MM.1S (cell line): ENCODE measurements around the gene SLC15A3.

ENCODE experiments used
- DNase-seq: peaks from one replicate; pipeline ENCODE4 v3.0.0-alpha.2; 2015
- H2AFZ ChIP-seq: fragments of 300-600 bp; sonication (generic); 2 replicates; pipeline ENCODE4 v1.6.0; 2016; ENCODE audit warnings: antibody characterized with exemption, low read length
- H3F3A ChIP-seq: fragments of 300-600 bp; sonication (generic); 2 replicates; pipeline ENCODE4 v1.6.1; 2016; ENCODE audit warnings: mild to moderate bottlenecking, antibody characterized with exemption, low read length, moderate library complexity, mixed read lengths; ENCODE audit not compliant: insufficient read depth
- H3K27ac ChIP-seq: fragments of 300-600 bp; sonication (generic); 2 replicates; pipeline ENCODE4 v1.5.1; 2016; ENCODE audit warnings: mild to moderate bottlenecking, low read length
- H3K27me3 ChIP-seq: fragments of 300-600 bp; sonication (generic); replicated peaks from 2 replicates; pipeline ENCODE4 v1.6.0; 2016; ENCODE audit warnings: low read length; ENCODE audit not compliant: insufficient read depth
- H3K36me3 ChIP-seq: fragments of 300-600 bp; sonication (generic); replicated peaks from 2 replicates; pipeline ENCODE4 v1.6.1; 2016; ENCODE audit warnings: mild to moderate bottlenecking, low read length, mixed read lengths; ENCODE audit not compliant: insufficient read depth
- H3K4me1 ChIP-seq: fragments of 300-600 bp; sonication (generic); 2 replicates; pipeline ENCODE4 v1.6.1; 2016; ENCODE audit warnings: low read length, mixed read lengths
- H3K4me2 ChIP-seq: fragments of 300-600 bp; sonication (generic); 2 replicates; pipeline ENCODE4 v1.6.0; 2016; ENCODE audit warnings: low read depth, low read length
- H3K4me3 ChIP-seq: fragments of 300-600 bp; sonication (generic); 2 replicates; pipeline ENCODE4 v1.5.1; 2016; ENCODE audit warnings: low read length, mixed read lengths
- H3K79me2 ChIP-seq: fragments of 300-600 bp; sonication (generic); 2 replicates; pipeline ENCODE4 v1.6.1; 2016; ENCODE audit warnings: mixed run types, low read length, mixed read lengths
- H3K9ac ChIP-seq: fragments of 300-600 bp; sonication (generic); 2 replicates; pipeline ENCODE4 v1.6.1; 2016; ENCODE audit warnings: low read length, mixed read lengths
- H3K9me2 ChIP-seq: fragments of 300-600 bp; sonication (generic); replicated peaks from 2 replicates; pipeline ENCODE4 v1.6.1; 2016; ENCODE audit warnings: mild to moderate bottlenecking, low read length, mixed read lengths; ENCODE audit not compliant: insufficient read depth
- H3K9me3 ChIP-seq: fragments of 300-600 bp; sonication (generic); replicated peaks from 2 replicates; pipeline ENCODE4 v1.6.1; 2016; ENCODE audit warnings: mild to moderate bottlenecking, low read length, mixed read lengths; ENCODE audit not compliant: insufficient read depth
- H4K20me1 ChIP-seq: fragments of 300-600 bp; sonication (generic); 2 replicates; pipeline ENCODE4 v1.6.1; 2016; ENCODE audit warnings: mild to moderate bottlenecking, low read length, moderate library complexity, mixed read lengths; ENCODE audit not compliant: insufficient read depth
- CTCF ChIP-seq: fragments of 300-600 bp; sonication (generic); IDR thresholded peaks from 2 replicates; pipeline ENCODE4 v1.5.1; 2016; ENCODE audit warnings: antibody characterized with exemption, low read length, mixed read lengths
- EZH2 ChIP-seq: fragments of 300-600 bp; sonication (generic); optimal IDR thresholded peaks from 2 replicates; pipeline ENCODE3; 2017; ENCODE audit warnings: low read depth, mild to moderate bottlenecking, antibody characterized with exemption, low read length, mixed read lengths
- EZH2phosphoT487 ChIP-seq: fragments of 300-600 bp; sonication (generic); IDR thresholded peaks from 2 replicates; pipeline ENCODE4 v1.6.1; 2018; ENCODE audit warnings: antibody characterized with exemption, low read length

Gene SLC15A3

GRCh38 chr11:60985501-60985900 lies 33.5 kb upstream of the SLC15A3 start:
- no peak for DNase-seq
- Histone ChIP-seq H3K4me2 (no peak overlapping the region), H4K20me1 (no peaks in the 10 kb centered on the region), H3K27me3 (no peaks in the 10 kb centered on the region), H3K4me1 (peaks cover 9% of the 10 kb centered on the region), H3K79me2 (no peaks in the 10 kb centered on the region), H3K27ac (peak overlapping the region; percentile 70; the same call in 1 of the 2 replicates), H2AFZ (0 out of 2 replicates have a peak overlapping the region, but pooled peaks have one; percentile 55), H3K9me2 (no peaks in the 10 kb centered on the region), H3K9ac (no peak overlapping the region), H3K9me3 (no peaks in the 10 kb centered on the region), H3K4me3 (no peak overlapping the region), H3F3A (peaks cover 4% of the 10 kb centered on the region; the same call in 1 of the 2 replicates), H3K36me3 (no peaks in the 10 kb centered on the region)
- no peak for TF ChIP-seq EZH2phosphoT487
- TF ChIP-seq CTCF, result no peak
- TF ChIP-seq EZH2, result no peak

- H3K4me2 ChIP-seq, result no peak overlapping the region
- no peaks in the 10 kb centered on the region for H3K9me3 ChIP-seq
- H2AFZ ChIP-seq, result no peak overlapping the region
- no peak overlapping the region for H3K4me3 ChIP-seq
- H3K36me3 ChIP-seq, result no peaks in the 10 kb centered on the region
- H3K79me2 ChIP-seq, result no peaks in the 10 kb centered on the region
- TF ChIP-seq CTCF (no peak), EZH2 (no peak), EZH2phosphoT487 (no peak)
- no peaks in the 10 kb centered on the region for H3K27me3 ChIP-seq
- H3F3A ChIP-seq, result peaks cover 4% of the 10 kb centered on the region; the same call in 1 of the 2 replicates
- peaks cover 9% of the 10 kb centered on the region for H3K4me1 ChIP-seq
- no peak overlapping the region for H3K9ac ChIP-seq
- no peaks in the 10 kb centered on the region for H4K20me1 ChIP-seq
- no peak overlapping the region for H3K27ac ChIP-seq
- DNase-seq, result no peak
- H3K9me2 ChIP-seq, result no peaks in the 10 kb centered on the region
Observed at GRCh38 chr11:60984636-60985035, 32.7 kb upstream of the SLC15A3 start.

GRCh38 chr11:60984149-60984548 lies 32.2 kb upstream of the SLC15A3 start:
- Histone ChIP-seq H3K4me2 (no peak overlapping the region), H3K36me3 (no peaks in the 10 kb centered on the region), H3K4me3 (no peak overlapping the region), H2AFZ (no peak overlapping the region), H3K27ac (no peak overlapping the region), H3K79me2 (no peaks in the 10 kb centered on the region), H3F3A (peaks cover 4% of the 10 kb centered on the region; the same call in 1 of the 2 replicates), H3K9me2 (no peaks in the 10 kb centered on the region), H3K9me3 (no peaks in the 10 kb centered on the region), H3K27me3 (no peaks in the 10 kb centered on the region), H3K9ac (no peak overlapping the region), H3K4me1 (peaks cover 9% of the 10 kb centered on the region), H4K20me1 (no peaks in the 10 kb centered on the region)
- TF ChIP-seq CTCF (no peak), EZH2phosphoT487 (no peak), EZH2 (no peak)
- DNase-seq, result no peak
